Kasumi-1 (cell line): ENCODE results near the gene SPATA18.

Experiments used
- DNase-seq, 2 experiments: peaks; one replicate each; lab custom pipeline; 2025; lab: John Stamatoyannopoulos, UW

Gene SPATA18, protein sequence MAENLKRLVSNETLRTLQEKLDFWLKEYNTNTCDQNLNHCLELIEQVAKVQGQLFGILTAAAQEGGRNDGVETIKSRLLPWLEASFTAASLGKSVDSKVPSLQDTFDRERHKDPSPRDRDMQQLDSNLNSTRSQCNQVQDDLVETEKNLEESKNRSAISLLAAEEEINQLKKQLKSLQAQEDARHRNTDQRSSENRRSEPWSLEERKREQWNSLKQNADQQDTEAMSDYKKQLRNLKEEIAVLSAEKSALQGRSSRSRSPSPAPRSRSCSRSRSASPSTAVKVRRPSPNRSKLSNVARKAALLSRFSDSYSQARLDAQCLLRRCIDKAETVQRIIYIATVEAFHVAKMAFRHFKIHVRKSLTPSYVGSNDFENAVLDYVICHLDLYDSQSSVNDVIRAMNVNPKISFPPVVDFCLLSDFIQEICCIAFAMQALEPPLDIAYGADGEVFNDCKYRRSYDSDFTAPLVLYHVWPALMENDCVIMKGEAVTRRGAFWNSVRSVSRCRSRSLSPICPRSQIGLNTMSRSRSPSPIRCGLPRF

DNA sequence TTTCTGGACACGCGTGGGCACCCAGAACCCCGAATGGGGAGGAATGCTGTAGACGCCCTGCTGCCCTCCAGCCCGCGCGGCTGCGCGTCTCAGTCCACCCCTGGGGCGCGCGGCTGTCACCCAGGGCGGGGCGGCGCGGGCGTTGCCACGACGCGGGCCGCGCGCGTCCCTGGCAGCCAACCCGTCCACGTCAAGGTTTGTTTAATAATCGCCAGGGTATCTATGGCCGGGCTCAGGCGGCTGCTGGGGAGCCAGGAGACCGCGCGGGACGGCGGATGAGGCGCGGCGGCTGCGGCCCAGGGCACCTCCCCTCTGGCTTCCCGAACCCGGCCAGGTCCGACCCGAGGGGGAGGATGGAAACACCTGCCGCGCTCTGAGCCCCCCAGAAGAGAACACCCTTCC, at the start of gene SPATA18:
TSS of gene SPATA18 (plus strand) at position 92 of the 402 bp plus-strand sequence. CDS start 401 bp downstream, outside the sequence.
- DNase-seq = no peak

DNA sequence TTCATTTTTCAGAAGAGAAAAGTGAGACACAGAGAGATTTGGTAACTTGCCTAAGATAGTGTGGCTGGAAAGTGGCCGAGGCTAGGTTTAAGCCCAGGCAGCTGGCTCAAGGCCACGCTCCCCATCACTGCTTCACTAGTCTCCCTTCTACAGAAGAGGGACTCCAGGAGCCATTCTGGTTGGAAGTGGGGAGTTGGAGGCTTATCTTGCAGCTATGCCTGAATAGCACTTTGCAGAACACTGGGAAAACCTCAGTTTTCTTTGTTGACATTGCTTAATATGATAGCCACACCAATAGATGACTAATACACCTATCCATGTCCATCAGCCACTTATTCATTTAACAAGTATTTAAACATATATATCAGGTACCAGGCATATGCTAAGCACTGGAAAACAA, 49.5 kb upstream of the SPATA18 start:
- no peak for DNase-seq

DNA sequence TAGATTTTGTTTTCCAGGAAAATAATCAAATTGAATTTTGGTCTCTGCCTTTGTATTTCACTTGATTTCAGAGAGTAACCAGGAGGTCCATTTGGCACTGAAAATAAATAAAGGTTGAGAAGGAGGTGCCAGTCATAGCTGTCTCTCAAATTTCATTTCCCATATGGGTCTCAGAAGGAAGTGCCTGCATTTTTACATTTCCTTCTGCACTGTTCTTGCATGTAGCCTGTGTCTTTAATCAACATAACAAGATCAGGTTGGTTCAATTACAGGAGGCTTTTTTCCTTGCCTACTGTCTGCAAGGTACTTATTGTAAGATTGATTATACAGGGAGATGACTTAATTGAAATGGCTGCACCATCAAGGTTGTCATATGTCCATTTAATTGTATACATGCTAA, 46.7 kb upstream of the SPATA18 start:
- DNase-seq = peak; percentile 69 to 70

DNA sequence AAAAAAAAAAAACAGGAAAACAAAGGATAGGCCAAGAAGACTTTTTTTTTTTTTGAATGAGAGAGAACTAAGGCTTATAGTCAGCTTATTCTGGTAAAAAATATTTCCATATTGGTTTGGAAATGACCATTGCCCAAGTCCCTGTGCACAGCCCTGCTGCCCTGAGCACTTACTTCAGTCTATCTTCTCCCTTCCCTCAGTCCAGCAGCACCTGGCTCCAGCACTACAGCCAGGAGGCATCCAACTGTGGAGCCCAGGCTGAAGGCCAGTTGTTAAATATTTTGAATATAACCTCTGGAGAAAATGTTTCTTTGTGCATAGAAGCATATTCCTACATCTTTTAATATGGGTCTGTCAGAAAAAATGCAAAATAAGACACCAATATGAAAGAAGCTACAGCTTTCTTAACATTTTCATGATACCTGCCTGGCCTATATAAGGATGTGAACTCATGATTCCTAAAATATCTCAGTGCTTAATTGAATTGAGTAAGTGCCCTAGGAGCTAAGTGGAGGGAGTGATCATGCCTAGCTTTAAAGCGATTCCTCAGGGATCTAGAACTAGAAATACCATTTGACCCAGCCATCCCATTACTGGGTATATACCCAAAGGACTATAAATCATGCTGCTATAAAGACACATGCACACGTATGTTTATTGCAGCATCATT, 45.4 kb upstream of the SPATA18 start:
- DNase-seq = no peak

DNA sequence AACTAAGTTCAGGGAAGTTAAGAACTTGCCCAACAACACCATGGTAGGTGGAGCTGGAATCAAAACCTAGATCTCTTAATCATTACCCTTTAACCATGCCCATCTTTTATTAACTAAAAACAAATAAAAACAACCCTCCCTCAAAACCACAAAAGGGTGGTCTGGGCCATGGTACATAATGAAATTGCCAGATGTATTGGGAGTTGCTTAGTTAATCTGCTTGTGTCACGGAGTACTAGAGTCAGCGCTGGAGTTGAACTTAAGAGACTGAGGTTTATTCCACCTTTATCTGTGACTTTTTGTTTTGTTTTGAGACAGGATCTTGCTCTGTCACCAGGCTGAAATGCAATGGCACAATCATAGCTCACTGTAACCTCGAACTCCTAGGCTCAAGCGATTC, 44.2 kb upstream of the SPATA18 start:
- no peak for DNase-seq

DNA sequence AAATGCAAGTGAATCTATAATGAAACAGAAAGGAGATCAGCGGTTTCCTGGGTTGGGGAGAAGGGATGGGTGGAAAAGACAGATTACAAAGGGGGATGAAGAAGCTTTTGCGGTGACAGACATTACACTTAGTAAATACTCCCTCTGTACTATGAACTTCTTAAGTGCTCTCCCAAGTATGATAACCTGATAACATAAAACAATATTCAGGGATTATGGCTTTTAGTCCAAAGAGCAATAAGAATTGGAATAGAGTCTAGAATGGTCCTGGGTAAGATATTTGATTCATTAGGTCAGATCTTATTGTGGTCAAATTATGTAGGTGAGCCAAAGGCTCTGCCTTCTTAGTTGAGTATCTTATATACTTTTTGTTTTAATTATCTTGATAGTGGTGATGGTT, 40.1 kb upstream of the SPATA18 start:
- DNase-seq = no peak

DNA sequence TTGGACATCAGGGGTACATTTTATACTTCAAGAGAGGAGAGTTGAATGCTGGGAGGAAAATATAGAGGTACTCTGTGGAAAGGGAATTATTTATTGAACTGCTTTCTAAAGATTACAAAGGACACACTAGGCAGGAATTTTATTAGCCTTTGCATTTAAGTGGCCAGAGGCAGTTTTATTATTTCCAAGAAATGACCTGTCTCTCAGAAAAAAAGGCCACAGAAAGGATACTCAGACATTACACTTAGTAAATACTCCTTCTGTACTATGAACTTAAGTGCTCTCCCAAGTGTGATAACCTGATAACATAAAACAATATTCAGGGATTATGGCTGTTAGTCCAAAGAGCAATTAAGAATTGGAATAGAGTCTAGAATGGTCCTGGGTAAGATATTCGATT, 38.5 kb upstream of the SPATA18 start:
- no peak for DNase-seq

DNA sequence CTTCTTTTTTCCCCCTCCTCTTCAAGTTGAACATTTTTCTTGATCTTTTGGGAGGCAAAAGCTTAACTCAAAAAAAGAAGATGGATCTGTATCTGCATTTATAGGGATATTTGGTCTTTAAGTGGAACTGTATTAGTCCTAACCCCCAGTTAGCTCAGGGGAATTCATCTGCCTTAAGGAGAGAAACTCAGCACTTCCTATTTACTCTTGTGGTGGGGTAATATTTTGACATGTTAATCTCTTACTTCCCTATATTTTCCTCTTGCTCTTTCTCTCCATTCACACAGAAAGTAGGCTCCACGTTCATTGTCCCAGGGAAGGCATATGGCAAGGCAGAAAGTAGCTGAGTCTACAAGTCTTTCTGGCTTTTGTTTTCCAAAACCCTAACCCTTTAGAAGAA, 36.2 kb upstream of the SPATA18 start:
- DNase-seq = peak; percentile 91 to 97

DNA sequence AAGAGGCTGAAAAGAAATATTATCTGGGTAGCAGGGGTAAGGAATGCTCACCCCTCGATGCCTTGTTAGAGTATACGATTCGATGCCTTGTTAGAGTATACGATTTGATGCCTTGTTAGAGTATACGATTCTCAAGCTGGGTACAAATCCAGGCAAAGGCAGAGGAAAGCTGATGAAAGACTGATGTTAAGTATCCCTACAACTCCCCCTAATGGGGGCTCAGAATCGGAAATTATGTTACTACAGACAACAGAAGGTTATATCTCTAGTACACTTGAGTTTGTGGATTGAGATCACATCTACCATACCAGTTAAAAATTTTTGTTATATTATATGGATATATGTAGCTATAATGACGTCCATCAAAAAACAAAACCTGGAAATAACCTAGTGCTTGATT, 35.7 kb upstream of the SPATA18 start:
- DNase-seq = peak; percentile 87 to 95

DNA sequence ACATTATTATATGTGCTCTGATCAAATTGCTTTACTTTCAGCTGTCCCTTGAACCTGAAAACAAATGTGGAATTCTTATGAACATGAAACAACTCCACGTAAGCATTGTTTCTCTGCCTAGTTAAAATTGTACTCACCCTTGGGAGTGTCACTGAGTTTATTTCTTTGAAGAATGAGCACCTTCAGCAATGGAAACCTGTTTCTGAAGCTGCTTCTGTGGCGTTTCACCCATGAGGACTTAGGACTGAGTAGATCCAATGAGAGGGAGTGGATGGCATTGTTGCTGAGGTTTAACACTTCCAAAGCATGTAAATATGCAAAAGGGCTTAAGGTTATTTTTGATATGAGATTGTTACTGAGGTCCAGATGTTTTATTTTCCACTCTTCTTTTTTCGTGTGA, 34.1 kb upstream of the SPATA18 start:
- DNase-seq = no peak

DNA sequence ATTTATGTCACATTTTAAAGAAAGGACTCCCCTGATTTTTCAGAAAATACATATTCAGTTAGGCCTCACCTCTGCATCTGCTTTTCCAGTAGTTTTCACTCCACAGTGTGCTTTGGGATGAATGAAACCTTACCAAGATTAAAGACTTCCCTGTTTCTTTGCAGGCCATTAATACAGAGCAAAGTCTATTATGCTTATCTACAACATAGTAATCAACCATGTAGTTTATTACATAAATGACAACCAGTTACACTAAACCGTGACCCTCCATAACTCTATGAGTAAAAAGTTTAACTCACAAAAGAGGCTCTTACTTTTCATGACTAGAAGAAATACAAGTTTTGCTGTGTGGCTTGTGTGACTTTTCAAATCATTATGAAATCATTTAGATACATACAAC, 33.3 kb upstream of the SPATA18 start:
- no peak for DNase-seq

DNA sequence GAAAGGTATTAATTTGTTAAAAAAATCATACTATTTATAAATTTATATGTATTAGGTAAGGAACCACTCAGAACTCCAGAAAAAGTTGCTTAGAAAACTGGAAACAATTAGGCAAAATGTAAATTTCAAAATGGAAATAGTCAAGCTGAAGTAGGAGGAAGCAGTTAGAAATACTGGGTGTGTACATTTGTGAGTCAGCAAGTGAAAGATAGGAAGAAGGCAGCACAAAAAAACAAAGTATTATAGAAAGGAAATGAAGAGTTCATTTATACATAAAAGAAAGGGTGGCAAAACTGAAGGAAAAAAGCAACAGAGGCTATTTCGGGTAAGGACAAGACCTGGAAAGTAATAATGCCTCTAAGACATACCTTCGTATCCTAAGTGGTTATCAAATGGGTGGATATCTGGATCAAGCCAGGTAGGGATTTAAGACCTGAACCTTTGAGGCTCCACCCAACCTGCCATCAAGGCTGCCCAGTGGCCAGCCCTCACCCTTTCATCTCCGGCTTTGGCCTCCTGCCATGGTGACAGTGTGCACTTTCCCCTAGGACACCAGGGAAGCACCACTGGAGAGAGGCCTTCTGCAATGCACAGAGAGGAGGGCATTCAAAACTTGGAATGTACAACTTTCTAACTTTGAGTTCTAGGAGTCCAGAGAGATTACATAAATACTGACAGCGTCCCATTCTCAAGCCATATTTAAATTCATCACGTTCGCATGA, 31.0 kb upstream of the SPATA18 start, which contains the start of gene LRRC66:
TSS of gene LRRC66 (minus strand) at position 428 of the 722 bp plus-strand sequence. CDS start 2,750 bp downstream, outside the sequence.
- DNase-seq = peak in 1 of 2 experiments; percentile 26

DNA sequence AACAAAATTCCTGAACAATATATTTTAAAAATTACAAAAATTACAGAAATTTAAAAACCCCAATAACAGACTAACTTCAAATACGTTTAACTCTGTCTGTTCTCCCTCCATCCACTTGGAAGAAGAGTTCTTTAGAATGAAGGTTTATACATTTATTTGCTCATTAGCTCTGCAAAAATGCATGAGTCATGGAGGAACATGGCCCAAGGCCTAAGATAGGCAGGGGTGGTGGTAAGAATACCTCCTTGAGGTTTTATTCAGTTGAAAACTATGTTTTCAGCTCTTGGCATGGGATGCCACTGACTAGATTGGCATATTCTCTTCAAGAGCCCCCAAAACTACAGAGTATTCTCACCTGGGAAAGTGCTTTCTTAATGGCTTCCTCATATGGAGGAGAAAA, 22.1 kb upstream of the SPATA18 start:
- no peak for DNase-seq

DNA sequence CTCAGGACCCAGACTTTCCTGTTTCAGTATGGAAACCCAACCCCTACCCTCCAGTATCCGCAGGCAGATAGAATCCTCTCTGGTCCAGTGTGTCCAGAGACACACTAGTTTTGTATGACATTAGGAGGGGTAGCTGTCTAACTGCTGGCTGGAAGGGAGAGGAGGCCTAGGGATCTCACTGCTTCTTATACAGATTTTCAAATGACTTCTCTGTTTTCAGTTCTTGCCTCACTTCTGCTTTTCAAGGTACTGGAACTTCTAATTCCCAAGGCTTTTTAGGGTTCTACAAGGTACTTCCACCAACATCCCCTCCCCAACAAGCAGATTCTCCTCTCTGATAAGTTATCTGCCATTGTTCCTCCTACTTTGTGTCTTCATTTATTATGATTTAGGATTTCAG, 19.1 kb upstream of the SPATA18 start:
- peak; percentile 74 to 86 for DNase-seq

DNA sequence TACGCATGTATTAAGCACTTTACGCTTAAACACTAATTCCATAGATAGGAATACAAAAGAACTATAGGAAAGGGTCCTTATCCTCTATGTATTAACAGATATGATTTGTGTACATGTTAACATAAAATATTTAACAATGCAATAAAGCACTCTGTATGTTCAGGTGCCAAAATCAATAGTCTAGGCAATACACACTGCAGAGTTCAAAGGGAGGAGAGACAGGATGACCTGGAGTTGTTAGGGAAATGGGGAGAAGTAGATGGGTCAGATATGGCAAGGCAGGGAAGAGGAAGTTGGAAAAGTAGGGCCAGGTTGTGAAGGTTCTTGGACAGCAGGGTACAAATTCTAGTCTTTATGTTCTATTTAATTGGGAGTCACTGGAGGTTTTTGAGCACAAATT, 15.9 kb upstream of the SPATA18 start:
- DNase-seq = no peak

DNA sequence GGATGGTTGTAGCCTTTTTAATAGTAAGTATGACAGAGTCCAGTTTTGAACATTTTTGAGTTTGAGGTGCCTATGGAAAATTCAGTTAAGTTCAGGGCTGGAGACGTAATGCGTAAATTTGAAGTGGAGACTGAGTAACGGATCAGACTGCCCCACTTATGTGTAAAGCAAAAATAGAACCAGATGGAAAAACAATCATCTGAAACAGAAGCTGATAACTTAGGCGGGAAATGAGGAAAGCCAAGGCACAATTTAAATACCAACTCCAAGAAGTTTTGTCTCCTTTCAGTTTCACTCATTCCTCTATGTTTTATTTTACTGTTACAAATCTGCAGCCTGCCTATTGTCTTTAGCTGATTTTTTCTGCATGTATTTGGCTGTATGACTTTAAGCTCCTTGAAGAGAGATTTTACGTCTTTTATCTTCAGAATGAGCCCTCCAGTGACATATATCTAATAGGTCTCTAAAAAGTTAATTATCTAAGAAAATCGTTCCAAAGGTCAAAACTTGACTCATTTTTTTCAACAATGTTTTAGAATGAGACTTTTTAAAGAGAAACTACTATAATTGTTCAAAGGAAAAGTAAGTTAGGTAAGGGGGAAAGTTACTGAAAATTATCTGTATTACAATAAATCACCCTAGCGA, 14.1 kb upstream of the SPATA18 start:
- no peak for DNase-seq

DNA sequence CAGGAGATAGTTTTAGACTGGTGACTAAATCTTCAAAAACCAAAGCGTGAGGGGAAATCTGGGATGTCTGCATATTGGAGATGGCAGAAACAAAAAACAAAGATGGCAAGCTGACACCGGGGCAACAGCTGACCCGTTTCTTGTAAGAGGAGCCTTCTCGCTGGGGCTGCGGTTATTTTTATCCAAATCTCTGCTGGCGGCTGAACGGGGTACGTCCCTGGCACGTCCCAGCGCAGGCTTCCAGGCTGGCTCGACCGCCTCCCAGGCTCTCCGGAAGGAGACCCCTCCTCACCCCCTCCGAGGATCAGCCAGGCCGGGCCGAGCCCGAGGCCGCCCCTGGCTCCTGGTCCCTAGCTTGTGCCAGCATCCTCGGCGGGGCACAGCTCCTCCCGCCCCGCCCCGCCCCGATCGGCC, 13.4 kb upstream of the SPATA18 start:
- peak; percentile 28 to 35 for DNase-seq

DNA sequence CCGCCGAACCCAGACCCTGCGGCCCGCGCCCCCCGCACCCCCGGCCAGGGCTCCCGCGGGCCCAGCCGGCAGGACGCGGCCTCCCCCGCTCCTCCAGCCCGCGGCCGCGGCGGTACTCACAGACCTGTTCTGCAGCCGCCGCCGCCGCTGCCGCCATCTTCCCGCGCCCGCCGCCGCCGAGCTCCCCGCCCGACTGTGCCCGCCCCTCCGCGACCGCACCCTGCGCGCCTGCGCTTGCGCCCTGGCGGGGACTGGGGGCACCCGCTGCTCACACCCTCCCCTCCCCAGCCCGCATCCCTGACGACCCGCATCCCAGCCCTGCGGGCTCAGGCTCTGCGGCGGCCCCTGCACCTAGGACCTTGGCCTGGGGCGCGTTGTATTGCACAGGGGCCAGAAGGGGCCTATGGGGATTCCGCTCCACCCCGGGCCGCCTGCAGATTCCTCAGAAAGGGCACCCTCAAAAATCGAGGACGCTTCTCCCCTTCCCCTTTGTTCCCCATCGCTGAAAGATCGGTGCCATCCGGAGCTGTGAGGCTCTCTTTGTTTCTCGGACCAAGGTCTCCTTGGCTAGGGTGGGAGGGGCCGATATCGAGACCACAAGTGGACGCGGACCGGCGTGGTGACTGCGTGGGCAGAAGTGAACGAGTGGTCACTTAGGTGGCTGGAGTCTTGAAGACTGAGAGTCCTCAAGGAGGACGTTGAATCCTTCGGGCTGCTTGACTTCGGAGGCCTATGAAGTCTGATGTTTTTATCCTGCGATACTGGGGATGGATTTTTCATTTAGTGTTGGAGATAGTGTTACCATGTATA, 12.8 kb upstream of the SPATA18 start, which contains the start of gene SGCB:
TSS of gene SGCB (minus strand) at position 197 of the 810 bp plus-strand sequence. CDS start at position 157, 40 bp downstream.
- peak; percentile 60 to 61 for DNase-seq

DNA sequence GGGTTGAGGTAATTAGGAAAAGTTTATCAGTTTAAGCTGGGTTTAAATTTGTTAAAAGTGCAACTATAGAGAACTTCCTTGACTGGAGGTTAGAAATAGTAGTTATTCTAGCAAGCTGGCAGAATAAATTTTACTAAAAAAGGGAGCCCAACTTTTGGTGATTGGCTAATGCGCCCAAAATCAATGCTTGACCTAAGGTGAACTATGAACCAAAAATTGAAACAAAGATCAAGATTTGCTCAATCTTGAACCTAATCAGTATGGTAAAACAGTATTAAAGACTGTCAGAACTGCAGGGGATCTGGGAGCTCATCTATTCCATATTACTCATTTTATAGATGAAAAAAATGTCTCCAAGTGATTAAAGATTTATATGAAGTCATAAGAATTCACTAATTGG, 6.1 kb upstream of the SPATA18 start:
- no peak for DNase-seq

DNA sequence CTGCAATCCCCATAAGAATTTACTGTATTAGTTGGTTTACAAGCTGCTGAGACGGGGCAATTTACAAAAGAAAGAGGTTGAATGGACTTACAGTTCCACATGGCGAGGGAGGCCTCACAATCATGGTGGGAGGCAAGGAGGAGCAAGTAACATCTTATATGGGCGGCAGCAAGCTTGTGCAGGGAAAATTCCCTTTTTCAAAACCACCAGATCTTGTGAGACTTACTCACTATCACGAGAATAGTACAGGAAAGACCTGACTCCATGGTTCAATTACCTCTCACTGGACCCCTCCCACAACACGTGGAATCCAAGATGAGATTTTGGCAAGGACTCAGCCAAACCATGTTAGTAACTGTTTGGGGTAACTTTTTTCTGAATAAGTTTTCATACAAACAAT, 1.8 kb upstream of the SPATA18 start:
- no peak for DNase-seq
